ENCODE data around the gene NUB1. TPM values are rescaled to one million over a fixed set of nuclear protein-coding genes. Genes with fewer than 3 reads are reported as not detected.

NUB1 gene
- polyA plus RNA-seq, 1 donor (not counting 4 experiments of a cell fraction or from before 2014, with no cell fraction given), result 34.6 TPM

DNA sequence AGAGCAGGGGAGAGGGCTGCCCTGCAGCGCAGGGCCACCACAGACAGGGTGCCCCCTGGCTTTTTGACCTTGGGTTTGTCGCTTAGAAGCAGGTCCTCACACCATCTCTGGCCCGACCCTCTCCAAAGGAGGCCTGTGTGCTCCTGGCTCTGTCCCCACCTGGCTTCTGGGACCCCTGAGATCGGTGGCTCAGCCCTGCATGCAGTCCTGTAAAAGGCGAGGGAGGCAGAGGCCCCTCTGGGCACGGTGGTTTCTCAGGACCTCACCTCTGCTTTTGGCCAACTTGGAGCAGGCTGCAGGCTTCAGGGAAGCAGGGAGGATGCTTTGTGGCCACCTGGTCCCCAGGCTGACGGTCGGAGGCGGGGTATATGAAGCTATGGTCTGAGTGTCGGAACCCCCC is 46.8 kb downstream of the NUB1 start:
- H3K9ac ChIP-seq (ENCODE audit: control insufficient read depth, extremely low read depth, insufficient read depth, low read length), result no peak overlapping the region
- no peaks in the 10 kb centered on the region for H3K9me3 ChIP-seq (ENCODE audit: control insufficient read depth, low read depth, low read length)
- DNase-seq (ENCODE audit: low read depth, low spot score), result no peak
- peaks cover 20% of the 10 kb centered on the region for H3K27me3 ChIP-seq (ENCODE audit: control insufficient read depth, extremely low read depth, insufficient read depth, low read length)
- H3K4me2 ChIP-seq (ENCODE audit: control insufficient read depth, extremely low read depth, insufficient read depth, low read depth, low read length), result no peak overlapping the region
- H4K20me1 ChIP-seq (ENCODE audit: control insufficient read depth, extremely low read depth, insufficient read depth, low read length), result no peaks in the 10 kb centered on the region
- no peaks in the 10 kb centered on the region for H3K36me3 ChIP-seq (ENCODE audit: control insufficient read depth in 2 of 2, extremely low read depth in 1 of 2, insufficient read depth in 2 of 2, low read length in 2 of 2)
- dilution Hi-C loops (cut with MboI; ENCODE audit: extremely low pct_ligation_motif_present, low sequenced_read_pairs), result no loop called here
- H3K4me3 ChIP-seq (ENCODE audit: control insufficient read depth in 2 of 3, extremely low read depth in 1 of 3, insufficient read depth in 2 of 3, low read depth in 1 of 3, low read length in 3 of 3), result no peak overlapping the region
- H3K79me2 ChIP-seq (ENCODE audit: control insufficient read depth, insufficient read depth, low read length), result no peaks in the 10 kb centered on the region
- H3K4me1 ChIP-seq (ENCODE audit: control insufficient read depth, extremely low read depth, insufficient read depth, low read length), result no peaks in the 10 kb centered on the region
- FAIRE-seq, result no peak
- no peak overlapping the region for H2AFZ ChIP-seq (ENCODE audit: control insufficient read depth, low read length)
- H3K9me1 ChIP-seq (ENCODE audit: control insufficient read depth, extremely low read depth, insufficient read depth, low read length), result no peaks in the 10 kb centered on the region
- no peak overlapping the region for H3K27ac ChIP-seq (ENCODE audit: control insufficient read depth, insufficient read depth, low read length)
- TF ChIP-seq EZH2 (IDR thresholded peaks at IDR 0.05; ENCODE audit: low read length), result no peak
- TF ChIP-seq, protein P1, sequence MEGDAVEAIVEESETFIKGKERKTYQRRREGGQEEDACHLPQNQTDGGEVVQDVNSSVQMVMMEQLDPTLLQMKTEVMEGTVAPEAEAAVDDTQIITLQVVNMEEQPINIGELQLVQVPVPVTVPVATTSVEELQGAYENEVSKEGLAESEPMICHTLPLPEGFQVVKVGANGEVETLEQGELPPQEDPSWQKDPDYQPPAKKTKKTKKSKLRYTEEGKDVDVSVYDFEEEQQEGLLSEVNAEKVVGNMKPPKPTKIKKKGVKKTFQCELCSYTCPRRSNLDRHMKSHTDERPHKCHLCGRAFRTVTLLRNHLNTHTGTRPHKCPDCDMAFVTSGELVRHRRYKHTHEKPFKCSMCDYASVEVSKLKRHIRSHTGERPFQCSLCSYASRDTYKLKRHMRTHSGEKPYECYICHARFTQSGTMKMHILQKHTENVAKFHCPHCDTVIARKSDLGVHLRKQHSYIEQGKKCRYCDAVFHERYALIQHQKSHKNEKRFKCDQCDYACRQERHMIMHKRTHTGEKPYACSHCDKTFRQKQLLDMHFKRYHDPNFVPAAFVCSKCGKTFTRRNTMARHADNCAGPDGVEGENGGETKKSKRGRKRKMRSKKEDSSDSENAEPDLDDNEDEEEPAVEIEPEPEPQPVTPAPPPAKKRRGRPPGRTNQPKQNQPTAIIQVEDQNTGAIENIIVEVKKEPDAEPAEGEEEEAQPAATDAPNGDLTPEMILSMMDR (optimal IDR thresholded peaks at IDR 0.05 in 1 of 3, IDR thresholded peaks at IDR 0.05 in 1 of 3, conservative IDR thresholded peaks at IDR 0.05 in 1 of 3; ENCODE audit: extremely low read depth in 1 of 3, insufficient read depth in 2 of 3, low read length in 3 of 3), result no peak

DNA sequence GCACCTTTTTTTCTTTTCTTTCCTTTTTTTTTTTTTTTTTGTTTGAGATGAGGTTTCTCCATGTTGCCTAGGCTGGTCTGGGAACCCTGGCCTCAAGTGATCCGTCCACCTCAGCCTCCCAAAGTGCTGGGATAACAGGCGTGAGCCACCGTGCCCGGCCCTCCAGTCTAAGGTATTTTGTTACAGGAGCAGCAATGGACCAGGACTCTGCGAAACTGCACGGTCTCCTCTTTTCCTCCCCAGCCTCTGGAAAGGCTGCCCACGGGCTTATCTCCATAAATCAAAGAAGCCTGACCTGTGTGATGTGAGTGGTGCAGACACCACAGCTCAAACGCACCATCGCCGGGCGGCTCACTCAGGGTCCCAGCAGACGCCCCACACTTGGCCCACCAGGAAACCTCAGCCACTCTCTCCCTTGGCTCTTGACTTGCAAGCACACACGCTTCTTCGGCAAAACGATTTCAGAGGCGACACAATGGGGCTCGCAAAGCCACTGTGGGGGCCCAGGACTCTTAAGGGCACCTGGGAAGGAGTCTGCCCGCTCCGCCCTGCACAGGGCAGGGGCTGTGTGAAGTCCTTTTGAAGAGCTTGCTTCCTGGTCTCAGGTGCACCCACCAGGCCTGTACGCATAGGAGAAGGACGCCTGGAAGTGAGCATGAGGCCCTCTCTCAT is 47.6 kb downstream of the NUB1 start:
- FAIRE-seq, result no peak
- Histone ChIP-seq H3K79me2 (ENCODE audit: control insufficient read depth, insufficient read depth, low read length) (no peaks in the 10 kb centered on the region), H3K36me3 (ENCODE audit: control insufficient read depth in 2 of 2, extremely low read depth in 1 of 2, insufficient read depth in 2 of 2, low read length in 2 of 2) (no peaks in the 10 kb centered on the region), H3K4me1 (ENCODE audit: control insufficient read depth, extremely low read depth, insufficient read depth, low read length) (no peaks in the 10 kb centered on the region), H3K27me3 (ENCODE audit: control insufficient read depth, extremely low read depth, insufficient read depth, low read length) (peaks cover 22% of the 10 kb centered on the region), H3K9me3 (ENCODE audit: control insufficient read depth, low read depth, low read length) (no peaks in the 10 kb centered on the region), H3K27ac (ENCODE audit: control insufficient read depth, insufficient read depth, low read length) (no peak overlapping the region), H2AFZ (ENCODE audit: control insufficient read depth, low read length) (no peak overlapping the region), H3K4me2 (ENCODE audit: control insufficient read depth, extremely low read depth, insufficient read depth, low read depth, low read length) (no peak overlapping the region), H3K9me1 (ENCODE audit: control insufficient read depth, extremely low read depth, insufficient read depth, low read length) (no peaks in the 10 kb centered on the region), H4K20me1 (ENCODE audit: control insufficient read depth, extremely low read depth, insufficient read depth, low read length) (no peaks in the 10 kb centered on the region), H3K9ac (ENCODE audit: control insufficient read depth, extremely low read depth, insufficient read depth, low read length) (no peak overlapping the region), H3K4me3 (ENCODE audit: control insufficient read depth in 2 of 3, extremely low read depth in 1 of 3, insufficient read depth in 2 of 3, low read depth in 1 of 3, low read length in 3 of 3) (no peak overlapping the region)
- dilution Hi-C loops (cut with MboI; ENCODE audit: extremely low pct_ligation_motif_present, low sequenced_read_pairs), result no loop called here
- DNase-seq (ENCODE audit: low read depth, low spot score), result no peak
- TF ChIP-seq EZH2 (IDR thresholded peaks at IDR 0.05; ENCODE audit: low read length), result no peak
- TF ChIP-seq, protein P1 (optimal IDR thresholded peaks at IDR 0.05 in 1 of 3, IDR thresholded peaks at IDR 0.05 in 1 of 3, conservative IDR thresholded peaks at IDR 0.05 in 1 of 3; ENCODE audit: extremely low read depth in 1 of 3, insufficient read depth in 2 of 3, low read length in 3 of 3), result no peak
